K562 (cell line): ENCODE results near the gene TMEM126A. TPM values are rescaled to one million over a fixed set of nuclear protein-coding genes. Genes with fewer than 3 reads are reported as not detected.

Experiments used
- KDM2B ChIP-seq: fragments of 250-450 bp; sonication (Bioruptor Pico); IDR thresholded peaks from 2 replicates; pipeline ENCODE4 v1.8.0; 2021; ENCODE audit warnings: mild to moderate bottlenecking, moderate library complexity
- NCOA1 ChIP-seq: fragments of 450-650 bp; IDR thresholded peaks from 2 replicates; pipeline ENCODE4 v1.6.1; 2016; ENCODE audit warnings: low read depth
- TEAD1 ChIP-seq, 2 experiments: fragments of 450-650 bp in 1 of 2; sonication (generic) in 1 of 2; formaldehyde crosslinking; IDR thresholded peaks; 2 replicates each; pipeline versions ENCODE4 v1.4.0 to v1.8.0; 2020 to 2022; ENCODE audit warnings: mild to moderate bottlenecking in 2 of 2, missing genetic modification reagents in 1 of 2
- ZNF3 ChIP-seq: fragments of 250-450 bp; sonication (Bioruptor Pico); IDR thresholded peaks from 2 replicates; pipeline ENCODE4 v1.5.0; 2021; ENCODE audit warnings: mild to moderate bottlenecking, moderate library complexity
- polyA plus RNA-seq, 8 experiments: library from polyadenylated mRNA; depleted of rRNA in 4 of 8; stranded (reverse) in 5 of 8; unstranded in 3 of 8; fragments of >200 nt; fragmentation: Nextera tagmentation in 2 of 8; fragmentation: Illumina TruSeq in 1 of 8; extraction: Ambion mirVana in 2 of 8; extraction: Trizol in 1 of 8; gene quantifications; 2 replicates each; pipeline versions ENCODE4 v1.2.1 to v1.2.3, GENCODE V29; 2011 to 2014; ENCODE audit warnings: inconsistent platforms in 1 of 8, missing spikeins in 1 of 8
- total RNA-seq, 7 experiments: library from RNA; depleted of rRNA in 6 of 7; stranded (reverse); fragments of >200 nt in 6 of 7; fragmentation: Illumina TruSeq in 2 of 7; extraction: Trizol in 2 of 7; gene quantifications; 2 replicates each; pipeline versions ENCODE4 v1.2.1 to v1.2.3, GENCODE V29; 2011 to 2021; ENCODE audit warnings: low replicate concordance in 1 of 7
- TF ChIP-seq, protein P1 (sequence below): fragments of 450-650 bp; IDR thresholded peaks from 2 replicates; pipeline ENCODE4 v1.6.1; 2017; ENCODE audit warnings: antibody characterized with exemption
- TF ChIP-seq, protein P2 (sequence below): fragments of 250-450 bp; sonication (Bioruptor Pico); IDR thresholded peaks from 2 replicates; pipeline ENCODE4 v1.8.0; 2021; ENCODE audit warnings: moderate library complexity, mild to moderate bottlenecking, inconsistent platforms
- TF ChIP-seq, protein P3 (sequence below): sonication (generic); formaldehyde crosslinking; IDR thresholded peaks from 2 replicates; pipeline ENCODE4 v1.8.1; 2023; ENCODE audit warnings: mild to moderate bottlenecking, missing genetic modification reagents
- TF ChIP-seq, protein P4 (sequence below): conservative IDR thresholded peaks from 2 replicates; pipeline ENCODE4 v1.6.1; 2011; ENCODE audit warnings: low read depth, mild to moderate bottlenecking, low read length; ENCODE audit not compliant: control insufficient read depth
- TF ChIP-seq, protein P5 (sequence below): fragments of 200-800 bp; sonication (Bioruptor generic); IDR thresholded peaks from 2 replicates; pipeline ENCODE4 v1.6.1; 2016; ENCODE audit warnings: missing genetic modification characterization, missing compliant biosample characterization
- TF ChIP-seq, protein P6 (sequence below): fragments of 450-650 bp; formaldehyde crosslinking; conservative IDR thresholded peaks from 2 replicates; pipeline ENCODE4 v1.4.0; 2022; ENCODE audit warnings: mild to moderate bottlenecking, missing genetic modification characterization
- TF ChIP-seq, protein P7 (sequence below): fragments of 250-450 bp; sonication (Bioruptor Pico); IDR thresholded peaks from 2 replicates; pipeline ENCODE4 v1.5.0; 2021; ENCODE audit warnings: mild to moderate bottlenecking, borderline replicate concordance

Gene TMEM126A
- total and polyA plus RNA-seq, 9 of the 15 experiments (the other 6 are each of a cell fraction or from before 2014, with no cell fraction given): 19.3 to 154 (median 56.3) TPM

DNA sequence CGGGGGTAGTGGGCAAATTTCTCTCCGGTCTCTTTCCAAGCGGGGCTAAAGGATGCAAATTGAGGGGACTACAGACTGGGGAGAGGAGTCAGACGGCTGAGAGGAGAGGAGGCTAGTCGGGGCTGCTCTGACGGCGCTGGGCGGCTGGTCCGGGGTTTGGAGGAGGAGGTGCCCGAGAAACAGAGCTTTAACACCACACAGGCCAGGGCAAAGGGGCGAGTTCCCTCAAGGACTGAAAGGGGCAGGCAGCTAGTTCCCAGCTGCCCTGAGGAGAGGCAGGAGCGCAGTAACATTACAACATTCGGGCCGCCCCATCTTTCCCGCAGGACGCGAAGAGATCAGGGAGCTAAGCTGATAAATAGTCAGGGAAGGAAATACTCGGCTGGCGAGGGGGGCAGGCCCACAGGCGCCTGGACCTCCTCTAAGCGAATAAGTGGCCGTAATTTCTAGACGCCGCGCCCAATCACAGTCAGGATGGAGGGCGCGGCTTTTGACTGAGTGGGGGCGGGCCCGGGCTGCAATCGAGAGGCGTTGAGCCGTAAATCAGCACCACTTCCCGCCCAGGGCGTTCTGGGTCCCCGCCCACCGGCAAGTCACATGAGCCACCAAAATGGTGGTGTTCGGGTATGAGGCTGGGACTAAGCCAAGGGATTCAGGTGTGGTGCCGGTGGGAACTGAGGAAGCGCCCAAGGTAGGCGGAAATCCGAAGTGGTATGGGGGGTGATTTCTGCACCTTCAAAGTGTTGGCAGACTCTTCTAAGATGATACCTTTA lies 19.6 kb upstream of the TMEM126A start, which contains the start of gene TMEM126B (continued):
- TF ChIP-seq, protein P1, sequence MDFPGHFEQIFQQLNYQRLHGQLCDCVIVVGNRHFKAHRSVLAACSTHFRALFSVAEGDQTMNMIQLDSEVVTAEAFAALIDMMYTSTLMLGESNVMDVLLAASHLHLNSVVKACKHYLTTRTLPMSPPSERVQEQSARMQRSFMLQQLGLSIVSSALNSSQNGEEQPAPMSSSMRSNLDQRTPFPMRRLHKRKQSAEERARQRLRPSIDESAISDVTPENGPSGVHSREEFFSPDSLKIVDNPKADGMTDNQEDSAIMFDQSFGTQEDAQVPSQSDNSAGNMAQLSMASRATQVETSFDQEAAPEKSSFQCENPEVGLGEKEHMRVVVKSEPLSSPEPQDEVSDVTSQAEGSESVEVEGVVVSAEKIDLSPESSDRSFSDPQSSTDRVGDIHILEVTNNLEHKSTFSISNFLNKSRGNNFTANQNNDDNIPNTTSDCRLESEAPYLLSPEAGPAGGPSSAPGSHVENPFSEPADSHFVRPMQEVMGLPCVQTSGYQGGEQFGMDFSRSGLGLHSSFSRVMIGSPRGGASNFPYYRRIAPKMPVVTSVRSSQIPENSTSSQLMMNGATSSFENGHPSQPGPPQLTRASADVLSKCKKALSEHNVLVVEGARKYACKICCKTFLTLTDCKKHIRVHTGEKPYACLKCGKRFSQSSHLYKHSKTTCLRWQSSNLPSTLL: no peak
- TF ChIP-seq TEAD1 (CRISPR knock-in tag; IDR thresholded peaks at IDR 0.05) (no peak), NCOA1 (0 out of 2 replicates have a peak, but pooled peaks have one; percentile 23), KDM2B (CRISPR knock-in tag) (no peak), ZNF3 (no peak)
- TF ChIP-seq, protein P2, sequence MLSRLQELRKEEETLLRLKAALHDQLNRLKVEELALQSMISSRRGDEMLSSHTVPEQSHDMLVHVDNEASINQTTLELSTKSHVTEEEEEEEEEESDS (CRISPR knock-in tag): no peak
- TF ChIP-seq, protein P3, sequence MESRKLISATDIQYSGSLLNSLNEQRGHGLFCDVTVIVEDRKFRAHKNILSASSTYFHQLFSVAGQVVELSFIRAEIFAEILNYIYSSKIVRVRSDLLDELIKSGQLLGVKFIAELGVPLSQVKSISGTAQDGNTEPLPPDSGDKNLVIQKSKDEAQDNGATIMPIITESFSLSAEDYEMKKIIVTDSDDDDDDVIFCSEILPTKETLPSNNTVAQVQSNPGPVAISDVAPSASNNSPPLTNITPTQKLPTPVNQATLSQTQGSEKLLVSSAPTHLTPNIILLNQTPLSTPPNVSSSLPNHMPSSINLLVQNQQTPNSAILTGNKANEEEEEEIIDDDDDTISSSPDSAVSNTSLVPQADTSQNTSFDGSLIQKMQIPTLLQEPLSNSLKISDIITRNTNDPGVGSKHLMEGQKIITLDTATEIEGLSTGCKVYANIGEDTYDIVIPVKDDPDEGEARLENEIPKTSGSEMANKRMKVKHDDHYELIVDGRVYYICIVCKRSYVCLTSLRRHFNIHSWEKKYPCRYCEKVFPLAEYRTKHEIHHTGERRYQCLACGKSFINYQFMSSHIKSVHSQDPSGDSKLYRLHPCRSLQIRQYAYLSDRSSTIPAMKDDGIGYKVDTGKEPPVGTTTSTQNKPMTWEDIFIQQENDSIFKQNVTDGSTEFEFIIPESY (CRISPR knock-in tag): no peak
- TF ChIP-seq, protein P4, sequence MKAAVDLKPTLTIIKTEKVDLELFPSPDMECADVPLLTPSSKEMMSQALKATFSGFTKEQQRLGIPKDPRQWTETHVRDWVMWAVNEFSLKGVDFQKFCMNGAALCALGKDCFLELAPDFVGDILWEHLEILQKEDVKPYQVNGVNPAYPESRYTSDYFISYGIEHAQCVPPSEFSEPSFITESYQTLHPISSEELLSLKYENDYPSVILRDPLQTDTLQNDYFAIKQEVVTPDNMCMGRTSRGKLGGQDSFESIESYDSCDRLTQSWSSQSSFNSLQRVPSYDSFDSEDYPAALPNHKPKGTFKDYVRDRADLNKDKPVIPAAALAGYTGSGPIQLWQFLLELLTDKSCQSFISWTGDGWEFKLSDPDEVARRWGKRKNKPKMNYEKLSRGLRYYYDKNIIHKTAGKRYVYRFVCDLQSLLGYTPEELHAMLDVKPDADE: no peak
- TF ChIP-seq, protein P5, sequence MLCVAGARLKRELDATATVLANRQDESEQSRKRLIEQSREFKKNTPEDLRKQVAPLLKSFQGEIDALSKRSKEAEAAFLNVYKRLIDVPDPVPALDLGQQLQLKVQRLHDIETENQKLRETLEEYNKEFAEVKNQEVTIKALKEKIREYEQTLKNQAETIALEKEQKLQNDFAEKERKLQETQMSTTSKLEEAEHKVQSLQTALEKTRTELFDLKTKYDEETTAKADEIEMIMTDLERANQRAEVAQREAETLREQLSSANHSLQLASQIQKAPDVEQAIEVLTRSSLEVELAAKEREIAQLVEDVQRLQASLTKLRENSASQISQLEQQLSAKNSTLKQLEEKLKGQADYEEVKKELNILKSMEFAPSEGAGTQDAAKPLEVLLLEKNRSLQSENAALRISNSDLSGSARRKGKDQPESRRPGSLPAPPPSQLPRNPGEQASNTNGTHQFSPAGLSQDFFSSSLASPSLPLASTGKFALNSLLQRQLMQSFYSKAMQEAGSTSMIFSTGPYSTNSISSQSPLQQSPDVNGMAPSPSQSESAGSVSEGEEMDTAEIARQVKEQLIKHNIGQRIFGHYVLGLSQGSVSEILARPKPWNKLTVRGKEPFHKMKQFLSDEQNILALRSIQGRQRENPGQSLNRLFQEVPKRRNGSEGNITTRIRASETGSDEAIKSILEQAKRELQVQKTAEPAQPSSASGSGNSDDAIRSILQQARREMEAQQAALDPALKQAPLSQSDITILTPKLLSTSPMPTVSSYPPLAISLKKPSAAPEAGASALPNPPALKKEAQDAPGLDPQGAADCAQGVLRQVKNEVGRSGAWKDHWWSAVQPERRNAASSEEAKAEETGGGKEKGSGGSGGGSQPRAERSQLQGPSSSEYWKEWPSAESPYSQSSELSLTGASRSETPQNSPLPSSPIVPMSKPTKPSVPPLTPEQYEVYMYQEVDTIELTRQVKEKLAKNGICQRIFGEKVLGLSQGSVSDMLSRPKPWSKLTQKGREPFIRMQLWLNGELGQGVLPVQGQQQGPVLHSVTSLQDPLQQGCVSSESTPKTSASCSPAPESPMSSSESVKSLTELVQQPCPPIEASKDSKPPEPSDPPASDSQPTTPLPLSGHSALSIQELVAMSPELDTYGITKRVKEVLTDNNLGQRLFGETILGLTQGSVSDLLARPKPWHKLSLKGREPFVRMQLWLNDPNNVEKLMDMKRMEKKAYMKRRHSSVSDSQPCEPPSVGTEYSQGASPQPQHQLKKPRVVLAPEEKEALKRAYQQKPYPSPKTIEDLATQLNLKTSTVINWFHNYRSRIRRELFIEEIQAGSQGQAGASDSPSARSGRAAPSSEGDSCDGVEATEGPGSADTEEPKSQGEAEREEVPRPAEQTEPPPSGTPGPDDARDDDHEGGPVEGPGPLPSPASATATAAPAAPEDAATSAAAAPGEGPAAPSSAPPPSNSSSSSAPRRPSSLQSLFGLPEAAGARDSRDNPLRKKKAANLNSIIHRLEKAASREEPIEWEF: no peak
- TF ChIP-seq, protein P6, sequence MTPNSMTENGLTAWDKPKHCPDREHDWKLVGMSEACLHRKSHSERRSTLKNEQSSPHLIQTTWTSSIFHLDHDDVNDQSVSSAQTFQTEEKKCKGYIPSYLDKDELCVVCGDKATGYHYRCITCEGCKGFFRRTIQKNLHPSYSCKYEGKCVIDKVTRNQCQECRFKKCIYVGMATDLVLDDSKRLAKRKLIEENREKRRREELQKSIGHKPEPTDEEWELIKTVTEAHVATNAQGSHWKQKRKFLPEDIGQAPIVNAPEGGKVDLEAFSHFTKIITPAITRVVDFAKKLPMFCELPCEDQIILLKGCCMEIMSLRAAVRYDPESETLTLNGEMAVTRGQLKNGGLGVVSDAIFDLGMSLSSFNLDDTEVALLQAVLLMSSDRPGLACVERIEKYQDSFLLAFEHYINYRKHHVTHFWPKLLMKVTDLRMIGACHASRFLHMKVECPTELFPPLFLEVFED (CRISPR knock-in tag): no peak
- TF ChIP-seq, protein P7, sequence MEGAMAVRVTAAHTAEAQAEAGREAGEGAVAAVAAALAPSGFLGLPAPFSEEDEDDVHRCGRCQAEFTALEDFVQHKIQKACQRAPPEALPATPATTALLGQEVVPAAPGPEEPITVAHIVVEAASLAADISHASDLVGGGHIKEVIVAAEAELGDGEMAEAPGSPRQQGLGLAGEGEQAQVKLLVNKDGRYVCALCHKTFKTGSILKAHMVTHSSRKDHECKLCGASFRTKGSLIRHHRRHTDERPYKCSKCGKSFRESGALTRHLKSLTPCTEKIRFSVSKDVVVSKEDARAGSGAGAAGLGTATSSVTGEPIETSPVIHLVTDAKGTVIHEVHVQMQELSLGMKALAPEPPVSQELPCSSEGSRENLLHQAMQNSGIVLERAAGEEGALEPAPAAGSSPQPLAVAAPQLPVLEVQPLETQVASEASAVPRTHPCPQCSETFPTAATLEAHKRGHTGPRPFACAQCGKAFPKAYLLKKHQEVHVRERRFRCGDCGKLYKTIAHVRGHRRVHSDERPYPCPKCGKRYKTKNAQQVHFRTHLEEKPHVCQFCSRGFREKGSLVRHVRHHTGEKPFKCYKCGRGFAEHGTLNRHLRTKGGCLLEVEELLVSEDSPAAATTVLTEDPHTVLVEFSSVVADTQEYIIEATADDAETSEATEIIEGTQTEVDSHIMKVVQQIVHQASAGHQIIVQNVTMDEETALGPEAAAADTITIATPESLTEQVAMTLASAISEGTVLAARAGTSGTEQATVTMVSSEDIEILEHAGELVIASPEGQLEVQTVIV (CRISPR knock-in tag): peak; percentile 82; the same call in 1 of the 2 replicates
